ENCODE data around the gene SENP3.

Gene SENP3

GRCh38 chr17:7570351-7570750, 8.6 kb downstream of the SENP3 start:
- no peak for DNase-seq (ENCODE audit: low read depth, low spot score)
- TF ChIP-seq CTCF (IDR thresholded peaks at IDR 0.05; ENCODE audit: low read depth, low read length) = no peak
- in situ Hi-C loops (cut with HindIII; ENCODE audit: low sequenced_read_pairs) = no loop called here
- H3K4me3 ChIP-seq (ENCODE audit: low read depth, low read length) = no peak overlapping the region

GRCh38 chr17:7572338-7572587, 10.5 kb downstream of the SENP3 start:
- in situ Hi-C loops (cut with HindIII; ENCODE audit: low sequenced_read_pairs) = no loop called here
- DNase-seq (ENCODE audit: low read depth, low spot score) = no peak
- no peak for TF ChIP-seq CTCF (IDR thresholded peaks at IDR 0.05; ENCODE audit: low read depth, low read length)
- H3K4me3 ChIP-seq (ENCODE audit: low read depth, low read length) = peak overlapping the region; percentile 53

- TF ChIP-seq CTCF (IDR thresholded peaks at IDR 0.05; ENCODE audit: low read depth, low read length) = no peak
- in situ Hi-C loops (cut with HindIII; ENCODE audit: low sequenced_read_pairs) = no loop called here
- DNase-seq (ENCODE audit: low read depth, low spot score) = peak; percentile 100
- peak overlapping the region; percentile 82 for H3K4me3 ChIP-seq (ENCODE audit: low read depth, low read length)
These were observed 11.0 kb downstream of the SENP3 start for GRCh38 chr17:7572588-7573323.

GRCh38 chr17:7573324-7574080, 11.8 kb downstream of the SENP3 start:
- in situ Hi-C loops (cut with HindIII; ENCODE audit: low sequenced_read_pairs) = no loop called here
- H3K4me3 ChIP-seq (ENCODE audit: low read depth, low read length) = peak overlapping the region; percentile 82
- TF ChIP-seq CTCF (IDR thresholded peaks at IDR 0.05; ENCODE audit: low read depth, low read length) = no peak
- DNase-seq (ENCODE audit: low read depth, low spot score) = peak; percentile 94

GRCh38 chr17:7574176-7574953, 12.6 kb downstream of the SENP3 start:
- TF ChIP-seq CTCF (IDR thresholded peaks at IDR 0.05; ENCODE audit: low read depth, low read length) = no peak
- H3K4me3 ChIP-seq (ENCODE audit: low read depth, low read length) = peak overlapping the region; percentile 82
- DNase-seq (ENCODE audit: low read depth, low spot score) = peak; percentile 16
- in situ Hi-C loops (cut with HindIII; ENCODE audit: low sequenced_read_pairs) = no loop called here

GRCh38 chr17:7575481-7575883, 13.8 kb downstream of the SENP3 start:
- no peak for TF ChIP-seq CTCF (IDR thresholded peaks at IDR 0.05; ENCODE audit: low read depth, low read length)
- no peak for DNase-seq (ENCODE audit: low read depth, low spot score)
- peak overlapping the region; percentile 3 for H3K4me3 ChIP-seq (ENCODE audit: low read depth, low read length)
- in situ Hi-C loops (cut with HindIII; ENCODE audit: low sequenced_read_pairs) = no loop called here

Measured in astrocyte of the spinal cord (primary cell).